Measurements from ENCODE around the gene FXYD5. TPM values are rescaled to one million over a fixed set of nuclear protein-coding genes. Genes with fewer than 3 reads are reported as not detected.

FXYD5 gene
- total and polyA plus RNA-seq, 9 of the 15 experiments (the other 6 are each of a cell fraction or from before 2014, with no cell fraction given), result 104 to 537 (median 174) TPM

DNA sequence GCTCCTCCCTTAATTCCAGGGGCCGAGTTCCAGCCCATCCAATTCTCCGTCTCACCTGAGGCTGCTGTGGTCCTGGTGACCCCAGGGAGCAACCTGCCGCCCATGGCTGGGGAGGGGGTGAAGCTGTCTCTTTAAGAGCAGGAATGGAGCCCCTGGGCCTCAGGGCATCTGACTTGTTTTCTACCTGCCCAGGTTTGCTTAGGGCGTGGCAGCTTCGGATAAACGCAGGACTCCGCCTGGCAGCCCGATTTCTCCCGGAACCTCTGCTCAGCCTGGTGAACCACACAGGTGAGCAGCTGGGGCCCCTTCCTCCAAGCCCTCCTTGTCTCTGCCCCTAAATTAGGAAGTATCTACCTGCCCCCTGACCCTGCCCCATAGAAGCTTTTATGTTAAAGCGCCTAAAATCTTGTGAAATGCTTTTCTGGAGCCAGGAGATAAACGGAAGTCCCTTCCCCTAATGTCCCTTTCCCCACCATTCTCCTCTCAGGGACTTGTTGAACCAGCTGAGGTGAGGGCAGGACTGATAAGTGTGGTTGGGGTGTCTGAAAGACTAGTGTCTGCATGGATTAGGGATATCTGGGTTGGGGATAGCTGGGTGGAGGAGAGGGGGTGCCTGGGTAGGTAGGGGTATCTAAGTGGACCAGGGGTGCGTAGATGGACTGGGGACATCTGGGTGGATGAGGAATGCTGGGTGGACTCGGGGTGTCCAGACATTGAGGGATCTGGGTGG is 38.3 kb upstream of the FXYD5 start (continued):
- TF ChIP-seq, protein P1, sequence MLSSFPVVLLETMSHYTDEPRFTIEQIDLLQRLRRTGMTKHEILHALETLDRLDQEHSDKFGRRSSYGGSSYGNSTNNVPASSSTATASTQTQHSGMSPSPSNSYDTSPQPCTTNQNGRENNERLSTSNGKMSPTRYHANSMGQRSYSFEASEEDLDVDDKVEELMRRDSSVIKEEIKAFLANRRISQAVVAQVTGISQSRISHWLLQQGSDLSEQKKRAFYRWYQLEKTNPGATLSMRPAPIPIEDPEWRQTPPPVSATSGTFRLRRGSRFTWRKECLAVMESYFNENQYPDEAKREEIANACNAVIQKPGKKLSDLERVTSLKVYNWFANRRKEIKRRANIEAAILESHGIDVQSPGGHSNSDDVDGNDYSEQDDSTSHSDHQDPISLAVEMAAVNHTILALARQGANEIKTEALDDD (IDR thresholded peaks at IDR 0.05), result 0 out of 2 replicates have a peak, but pooled peaks have one; percentile 22
- no peak for TF ChIP-seq PURB (CRISPR knock-in tag; IDR thresholded peaks at IDR 0.05; ENCODE audit: low read depth)
- no peak for TF ChIP-seq KAT7 (CRISPR knock-in tag; IDR thresholded peaks at IDR 0.05; ENCODE audit: borderline replicate concordance)
- no peak for TF ChIP-seq IRF9 (tag; IDR thresholded peaks at IDR 0.05)
- TF ChIP-seq, protein P2, sequence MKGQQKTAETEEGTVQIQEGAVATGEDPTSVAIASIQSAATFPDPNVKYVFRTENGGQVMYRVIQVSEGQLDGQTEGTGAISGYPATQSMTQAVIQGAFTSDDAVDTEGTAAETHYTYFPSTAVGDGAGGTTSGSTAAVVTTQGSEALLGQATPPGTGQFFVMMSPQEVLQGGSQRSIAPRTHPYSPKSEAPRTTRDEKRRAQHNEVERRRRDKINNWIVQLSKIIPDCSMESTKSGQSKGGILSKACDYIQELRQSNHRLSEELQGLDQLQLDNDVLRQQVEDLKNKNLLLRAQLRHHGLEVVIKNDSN (CRISPR knock-in tag; IDR thresholded peaks at IDR 0.05), result no peak
- no peak for TF ChIP-seq SP2 (IDR thresholded peaks at IDR 0.05; ENCODE audit: extremely low read depth, low read depth, low read length, poor library complexity, severe bottlenecking)
- no peak for TF ChIP-seq SMC3 (conservative IDR thresholded peaks at IDR 0.05; ENCODE audit: insufficient read depth, low read depth, low read length)
- no peak for TF ChIP-seq SMAD3 (CRISPR knock-in tag; conservative IDR thresholded peaks at IDR 0.05)
- TF ChIP-seq ZNF347 (CRISPR knock-in tag; IDR thresholded peaks at IDR 0.05; ENCODE audit: low read depth), result no peak
- no peak for TF ChIP-seq SNAPC5 (CRISPR knock-in tag; IDR thresholded peaks at IDR 0.05)
- TF ChIP-seq MTA1 (IDR thresholded peaks at IDR 0.05; ENCODE audit: borderline replicate concordance), result no peak
- no peak for TF ChIP-seq PTRF (tag; IDR thresholded peaks at IDR 0.05)
- peak; percentile 59 to 76; a peak in 3 of 4 replicates for TF ChIP-seq TRIM24 (IDR thresholded peaks at IDR 0.05)
- TF ChIP-seq SMARCB1 (IDR thresholded peaks at IDR 0.05; ENCODE audit: insufficient read length, low read depth), result no peak
- no peak for TF ChIP-seq ZZZ3 (IDR thresholded peaks at IDR 0.05)
- no peak for TF ChIP-seq FOXK1 (CRISPR knock-in tag; IDR thresholded peaks at IDR 0.05; ENCODE audit: borderline replicate concordance)
- no peak for TF ChIP-seq TSC22D4 (tag; IDR thresholded peaks at IDR 0.05)
- TF ChIP-seq JUND (IDR thresholded peaks at IDR 0.05; ENCODE audit: borderline replicate concordance, low read depth, low read length), result no peak
- TF ChIP-seq JUND (tag; IDR thresholded peaks at IDR 0.05; ENCODE audit: borderline replicate concordance, low read depth, low read length), result no peak
- no peak for TF ChIP-seq DMBX1 (CRISPR knock-in tag; IDR thresholded peaks at IDR 0.05; ENCODE audit: borderline replicate concordance)
- peak; percentile 72 for TF ChIP-seq ARID1B (IDR thresholded peaks at IDR 0.05)
- 0 out of 2 replicates have a peak, but pooled peaks have one; percentile 14 for TF ChIP-seq DPF2 (IDR thresholded peaks at IDR 0.05)
- TF ChIP-seq, protein P3, sequence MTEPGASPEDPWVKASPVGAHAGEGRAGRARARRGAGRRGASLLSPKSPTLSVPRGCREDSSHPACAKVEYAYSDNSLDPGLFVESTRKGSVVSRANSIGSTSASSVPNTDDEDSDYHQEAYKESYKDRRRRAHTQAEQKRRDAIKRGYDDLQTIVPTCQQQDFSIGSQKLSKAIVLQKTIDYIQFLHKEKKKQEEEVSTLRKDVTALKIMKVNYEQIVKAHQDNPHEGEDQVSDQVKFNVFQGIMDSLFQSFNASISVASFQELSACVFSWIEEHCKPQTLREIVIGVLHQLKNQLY (CRISPR knock-in tag; conservative IDR thresholded peaks at IDR 0.05), result no peak
- 0 out of 2 replicates have a peak, but pooled peaks have one; percentile 22 for TF ChIP-seq TFAP4 (CRISPR knock-in tag; IDR thresholded peaks at IDR 0.05; ENCODE audit: borderline replicate concordance)
- no peak for TF ChIP-seq ZNF134 (CRISPR knock-in tag; conservative IDR thresholded peaks at IDR 0.05)
